Left ventricle myocardium inferior (tissue), 1 donor: Measurements from ENCODE around the gene KIAA1217. TPM values are rescaled to one million over a fixed set of nuclear protein-coding genes. Genes with fewer than 3 reads are reported as not detected.

Experiments used
- DNase-seq: peaks from one replicate; pipeline ENCODE4 v3.0.0-alpha.2; 2020
- H3K27ac ChIP-seq: fragments of 200-600 bp; replicated peaks from 2 replicates; pipeline ENCODE4 v1.8.0; 2021
- H3K27me3 ChIP-seq: fragments of 200-600 bp; 2 replicates; pipeline ENCODE4 v1.8.0; 2021; ENCODE audit warnings: low read depth
- H3K36me3 ChIP-seq: fragments of 200-600 bp; 2 replicates; pipeline ENCODE4 v1.8.0; 2021
- H3K4me1 ChIP-seq: fragments of 200-600 bp; 2 replicates; pipeline ENCODE4 v1.8.0; 2021
- H3K4me3 ChIP-seq: fragments of 200-600 bp; 2 replicates; pipeline ENCODE4 v1.8.0; 2021; ENCODE audit warnings: mild to moderate bottlenecking, moderate library complexity
- H3K9me3 ChIP-seq: fragments of 200-600 bp; replicated peaks from 2 replicates; pipeline ENCODE4 v1.8.0; 2021
- CTCF ChIP-seq: fragments of 200-600 bp; IDR thresholded peaks from 2 replicates; pipeline ENCODE4 v1.8.0; 2021; ENCODE audit warnings: antibody characterized with exemption, mild to moderate bottlenecking, borderline replicate concordance
- intact Hi-C: fragments of 100-400 bp; cut with micrococcal nuclease; formaldehyde crosslinking; loops from one replicate; pipeline ENCODE4 v1.11.0; 2022
- total RNA-seq: library from RNA; stranded (reverse); fragmentation: NEBNext Ultra II Directional; extraction: Animal tissue kit (Norgen Biotek cat#: 25700); gene quantifications from one replicate; pipeline ENCODE4 v1.2.1, GENCODE V29; 2021
- donor health status: DM: no; HTN: yes; CAD: no; lungs with severe emphysema.

KIAA1217 gene
- total RNA-seq, 1 donor from 2014 or later: 30.2 TPM

DNA sequence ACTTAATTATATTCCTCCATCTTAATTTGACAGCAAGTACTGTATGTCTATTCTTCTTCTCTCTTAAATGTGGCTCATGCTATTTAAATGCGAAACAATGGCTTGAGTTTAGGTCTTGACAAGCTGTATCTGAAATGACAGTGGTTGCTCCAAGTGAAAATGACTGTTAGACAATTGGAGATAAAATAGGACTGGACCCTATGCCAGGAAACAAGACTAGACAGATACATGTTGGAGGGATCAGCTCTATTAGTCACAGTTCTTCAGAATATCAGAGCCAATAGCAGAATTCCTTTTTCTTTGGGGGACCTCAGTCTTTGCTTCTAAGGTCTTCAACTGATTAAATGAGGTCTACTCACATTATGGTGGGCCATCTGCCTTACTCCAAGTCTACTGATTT is 25.8 kb downstream of the KIAA1217 start:
- no peak for TF ChIP-seq CTCF

GRCh38 chr10:24235471-24235870 is 26.5 kb downstream of the KIAA1217 start:
- Histone ChIP-seq H3K4me1 (peaks cover 59% of the 10 kb centered on the region), H3K36me3 (peaks cover 11% of the 10 kb centered on the region), H3K9me3 (no peaks in the 10 kb centered on the region), H3K4me3 (no peak overlapping the region), H3K27ac (no peak overlapping the region), H3K27me3 (no peaks in the 10 kb centered on the region)
- no peak for DNase-seq
- no peak for TF ChIP-seq CTCF
- intact Hi-C loops: no loop called here

More for the DNA sequence above, 25.8 kb downstream of the KIAA1217 start:
- Histone ChIP-seq H3K36me3 (peaks cover 12% of the 10 kb centered on the region), H3K27ac (no peak overlapping the region), H3K27me3 (no peaks in the 10 kb centered on the region), H3K4me1 (peaks cover 53% of the 10 kb centered on the region), H3K9me3 (no peaks in the 10 kb centered on the region), H3K4me3 (no peak overlapping the region)
- intact Hi-C loops: no loop called here
- DNase-seq: no peak

GRCh38 chr10:24237801-24238395 is 29.0 kb downstream of the KIAA1217 start:
- H3K4me1 ChIP-seq: peaks cover 82% of the 10 kb centered on the region
- TF ChIP-seq CTCF: no peak
- H3K4me3 ChIP-seq: no peak overlapping the region
- no peak overlapping the region for H3K27ac ChIP-seq
- intact Hi-C loops: no loop called here
- H3K36me3 ChIP-seq: no peaks in the 10 kb centered on the region
- H3K9me3 ChIP-seq: no peaks in the 10 kb centered on the region
- DNase-seq: no peak
- H3K27me3 ChIP-seq: no peaks in the 10 kb centered on the region

- Histone ChIP-seq H3K4me3 (no peak overlapping the region), H3K9me3 (no peaks in the 10 kb centered on the region), H3K27ac (peak overlapping the region; percentile 23), H3K27me3 (no peaks in the 10 kb centered on the region), H3K36me3 (no peaks in the 10 kb centered on the region), H3K4me1 (peaks cover 79% of the 10 kb centered on the region)
- intact Hi-C loops: no loop called here
- DNase-seq: no peak
- TF ChIP-seq CTCF: no peak
These were observed 29.7 kb downstream of the KIAA1217 start for GRCh38 chr10:24238519-24239247.

DNA sequence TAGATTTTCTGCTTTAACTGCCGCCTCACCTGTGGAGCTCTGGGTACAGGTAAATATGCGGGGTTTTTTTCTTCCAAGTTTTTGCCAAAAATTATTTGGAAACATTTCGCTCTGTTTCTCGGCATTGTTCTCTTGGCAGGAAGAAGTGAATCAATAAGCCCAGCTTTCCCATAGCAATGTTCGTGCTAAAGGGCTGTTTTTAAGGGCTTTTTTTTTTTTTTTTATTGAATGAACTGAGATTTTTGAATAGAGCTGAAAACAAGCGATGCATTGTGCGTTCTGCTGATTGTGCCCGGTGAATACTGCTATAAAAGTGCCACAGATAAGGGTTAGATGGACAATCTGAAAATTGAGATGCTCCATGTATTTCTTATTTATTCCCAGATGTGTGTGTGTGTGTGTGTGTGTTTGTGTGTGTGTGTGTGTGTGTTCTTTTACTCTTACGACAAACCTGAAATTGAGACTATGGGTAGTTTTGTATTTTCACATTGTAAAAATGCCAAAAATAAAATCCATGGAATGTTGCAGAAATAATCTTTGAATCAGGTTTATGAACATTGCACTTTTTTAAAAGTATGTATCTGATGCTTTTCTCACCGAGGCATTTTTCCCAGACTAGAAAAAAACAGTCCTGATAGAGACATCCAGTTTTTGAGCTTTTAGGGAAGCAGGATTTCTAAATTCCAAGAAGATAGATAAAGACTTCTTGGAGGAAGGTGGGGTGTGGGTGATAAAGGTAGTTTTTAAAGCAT is 30.5 kb downstream of the KIAA1217 start:
- Histone ChIP-seq H3K4me1 (peaks cover 75% of the 10 kb centered on the region), H3K27ac (peak overlapping the region; percentile 31), H3K27me3 (no peaks in the 10 kb centered on the region), H3K9me3 (no peaks in the 10 kb centered on the region), H3K4me3 (no peak overlapping the region), H3K36me3 (no peaks in the 10 kb centered on the region)
- DNase-seq: no peak
- intact Hi-C loops: no loop called here
- TF ChIP-seq CTCF: no peak
